DND-41 (cell line): ENCODE results near the gene PIM1.
"Not testable (repeated sequence)": the region's sequence is repeated elsewhere in the genome, so short reads cannot be mapped to it uniquely, and the experiment has no call there.

Source experiments
- ATAC-seq: fragments of 200-7000 bp; cut with Tn5 transposase; 3 replicates; pipeline ENCODE4 v1.9.1; 2021; ENCODE audit warnings: low read depth; ENCODE audit not compliant: insufficient read depth
- DNase-seq: peaks from one replicate; pipeline ENCODE4 v3.0.0-alpha.2; 2020
- H2AFZ ChIP-seq: 2 replicates; pipeline ENCODE4 v1.6.0; 2012; ENCODE audit warnings: low read depth, low read length
- H3K27ac ChIP-seq: 2 replicates; pipeline ENCODE4 v1.5.1; 2012; ENCODE audit warnings: low read length, inconsistent platforms
- H3K27me3 ChIP-seq: fragments of 200-600 bp; sonication (generic); 2 replicates; pipeline ENCODE4 v1.6.0; 2012; ENCODE audit warnings: low read length, mild to moderate bottlenecking, inconsistent platforms; ENCODE audit not compliant: insufficient read depth, poor library complexity
- H3K36me3 ChIP-seq: 2 replicates; pipeline ENCODE4 v1.5.1; 2012; ENCODE audit warnings: low read length, inconsistent platforms; ENCODE audit not compliant: insufficient read depth
- H3K4me1 ChIP-seq: 2 replicates; pipeline ENCODE4 v1.5.1; 2012; ENCODE audit warnings: mild to moderate bottlenecking, low read length; ENCODE audit not compliant: insufficient read depth
- H3K4me2 ChIP-seq: 2 replicates; pipeline ENCODE4 v1.6.0; 2012; ENCODE audit warnings: mild to moderate bottlenecking, moderate library complexity, low read length, inconsistent platforms; ENCODE audit not compliant: insufficient read depth
- H3K4me3 ChIP-seq, 2 experiments: fragments of 200-600 bp in 1 of 2; shearing (Covaris generic) in 1 of 2; 2 replicates each; pipeline ENCODE4 v1.5.1; 2012 to 2016; ENCODE audit warnings: inconsistent platforms in 2 of 2, low read length in 2 of 2, mild to moderate bottlenecking in 2 of 2, low read depth in 1 of 2, moderate library complexity in 1 of 2
- H3K79me2 ChIP-seq: 2 replicates; pipeline ENCODE4 v1.6.0; 2012; ENCODE audit warnings: low read length, inconsistent platforms; ENCODE audit not compliant: insufficient read depth
- H3K9ac ChIP-seq: 2 replicates; pipeline ENCODE4 v1.6.0; 2012; ENCODE audit warnings: low read depth, mild to moderate bottlenecking, inconsistent platforms, low read length, moderate library complexity
- H3K9me3 ChIP-seq: 2 replicates; pipeline ENCODE4 v1.5.1; 2012; ENCODE audit warnings: low read length, moderate library complexity, mild to moderate bottlenecking, inconsistent platforms; ENCODE audit not compliant: insufficient read depth, severe bottlenecking
- H4K20me1 ChIP-seq: 2 replicates; pipeline ENCODE4 v1.6.0; 2012; ENCODE audit warnings: low read length; ENCODE audit not compliant: insufficient read depth
- CTCF ChIP-seq: IDR thresholded peaks from 2 replicates; pipeline ENCODE4 v1.5.1; 2012; ENCODE audit warnings: borderline replicate concordance, low read length, moderate library complexity, mild to moderate bottlenecking; ENCODE audit not compliant: poor library complexity, severe bottlenecking; ENCODE audit errors: extremely low read depth
- EZH2 ChIP-seq: IDR thresholded peaks from 3 replicates; pipeline ENCODE4 v1.6.1; 2012; ENCODE audit warnings: borderline replicate concordance, low read depth, mild to moderate bottlenecking, moderate library complexity, low read length, inconsistent platforms; ENCODE audit not compliant: severe bottlenecking

Gene PIM1

GRCh38 chr6:37180075-37180474, 10.1 kb downstream of the PIM1 start:
- Histone ChIP-seq H3K4me1 (peaks cover 47% of the 10 kb centered on the region), H3K9me3 (no peaks in the 10 kb centered on the region), H3K4me3 (no peak overlapping the region), H3K27me3 (no peaks in the 10 kb centered on the region), H3K9ac (no peak overlapping the region), H3K79me2 (peaks cover 3% of the 10 kb centered on the region), H3K4me2 (no peak overlapping the region), H4K20me1 (peaks cover under 1% of the 10 kb centered on the region; the same call in 1 of the 2 replicates), H3K36me3 (peaks cover 8% of the 10 kb centered on the region), H2AFZ (no peak overlapping the region), H3K27ac (peak overlapping the region; percentile 40)
- TF ChIP-seq CTCF = no peak
- no peak for TF ChIP-seq EZH2
- ATAC-seq (no peak), DNase-seq (no peak)

- H3K4me1 ChIP-seq = peaks cover 49% of the 10 kb centered on the region
These were observed 10.7 kb downstream of the PIM1 start for GRCh38 chr6:37180610-37181009.

GRCh38 chr6:37182736-37183590, 13.0 kb downstream of the PIM1 start:
- Histone ChIP-seq H3K36me3 (no peaks in the 10 kb centered on the region), H3K4me1 (peaks cover 71% of the 10 kb centered on the region), H3K79me2 (peaks cover 2% of the 10 kb centered on the region; the same call in 1 of the 2 replicates), H4K20me1 (no peaks in the 10 kb centered on the region), H3K9me3 (no peaks in the 10 kb centered on the region), H3K27me3 (no peaks in the 10 kb centered on the region), H3K27ac (peak overlapping the region; percentile 90), H3K4me3 (peak overlapping the region in 1 of 2 experiments; percentile 8; a peak in 1 of 4 replicates), H3K9ac (peak overlapping the region; percentile 50), H2AFZ (no peak overlapping the region), H3K4me2 (peak overlapping the region; percentile 52)
- TF ChIP-seq EZH2 = no peak
- DNase-seq (peak; percentile 92), ATAC-seq (peak; percentile 92)

More at GRCh38 chr6:37180610-37181009, 10.7 kb downstream of the PIM1 start:
- H3K36me3 ChIP-seq, H2AFZ ChIP-seq, H3K4me2 ChIP-seq, H3K9ac ChIP-seq, H3K4me3 ChIP-seq, H3K27me3 ChIP-seq, ATAC-seq, H3K9me3 ChIP-seq, H4K20me1 ChIP-seq, H3K79me2 ChIP-seq: not testable (repeated sequence)
- DNase-seq = peak; percentile 40
- H3K27ac ChIP-seq = peak overlapping the region; percentile 40

GRCh38 chr6:37185949-37186720, 16.2 kb downstream of the PIM1 start:
- not testable (repeated sequence) for H3K4me3 ChIP-seq, H3K9me3 ChIP-seq, H3K27me3 ChIP-seq, DNase-seq, H3K79me2 ChIP-seq, ATAC-seq, H3K4me2 ChIP-seq, H4K20me1 ChIP-seq, H3K9ac ChIP-seq, H3K36me3 ChIP-seq, H2AFZ ChIP-seq
- Histone ChIP-seq H3K27ac (peak overlapping the region; percentile 24; the same call in 1 of the 2 replicates), H3K4me1 (peaks cover 86% of the 10 kb centered on the region)
